Left hindlimb (tissue), 1 donor: ENCODE data around the gene PRPF40A.
A peak's percentile ranks its signal among the peaks of the same experiment; 100 is the strongest.
"Not testable (repeated sequence)": the region's sequence is repeated elsewhere in the genome, so short reads cannot be mapped to it uniquely, and the experiment has no call there.

Source experiments
- DNase-seq: peaks from one replicate; pipeline ENCODE4 v3.0.0-alpha.2; 2018

PRPF40A gene

DNA sequence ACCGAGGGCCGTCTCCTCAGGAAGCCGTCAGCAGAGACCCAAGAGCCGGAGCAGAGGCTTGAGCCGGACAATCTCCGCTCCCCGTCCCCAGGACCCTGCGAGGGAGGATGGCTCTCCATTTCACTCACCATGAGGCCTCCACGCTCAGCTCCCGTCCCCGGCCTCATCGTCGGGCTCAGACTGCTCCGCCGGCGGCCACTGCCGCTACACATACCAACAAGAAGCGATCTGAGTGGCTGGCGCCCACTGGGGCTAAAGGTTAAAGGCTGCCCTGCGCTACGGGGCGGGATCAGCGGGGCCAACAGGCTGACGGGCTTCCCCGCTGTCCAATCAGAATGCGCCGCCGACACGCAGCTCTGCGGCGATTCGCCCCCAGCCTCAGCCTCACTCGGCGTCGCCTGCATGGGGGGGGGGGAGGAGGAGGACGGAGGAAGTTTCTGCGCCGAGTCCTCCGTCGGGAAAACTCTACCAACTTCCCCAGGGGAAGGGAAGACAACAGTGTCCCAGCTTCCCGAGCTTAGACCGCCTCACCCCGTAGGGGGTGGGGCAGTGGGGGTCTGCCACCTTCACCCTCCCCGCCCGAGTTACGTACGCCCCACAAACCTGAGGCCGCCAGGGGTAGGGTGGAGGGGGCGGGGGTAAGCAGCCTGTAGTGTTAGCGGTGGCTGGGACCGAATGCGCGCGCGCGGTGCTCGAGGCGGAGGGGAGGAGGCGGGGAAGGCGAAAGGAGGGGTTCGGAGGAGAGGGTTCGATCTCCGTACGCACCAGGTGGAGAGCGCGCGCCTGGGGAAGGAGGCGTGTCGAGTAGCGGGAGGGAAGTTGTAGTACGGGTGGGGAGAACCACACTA, at the start of gene PRPF40A:
TSS of gene PRPF40A (minus strand) at position 234 of the 848 bp plus-strand sequence. CDS start at position 212, 22 bp downstream.
- peak; percentile 98 for DNase-seq

DNA sequence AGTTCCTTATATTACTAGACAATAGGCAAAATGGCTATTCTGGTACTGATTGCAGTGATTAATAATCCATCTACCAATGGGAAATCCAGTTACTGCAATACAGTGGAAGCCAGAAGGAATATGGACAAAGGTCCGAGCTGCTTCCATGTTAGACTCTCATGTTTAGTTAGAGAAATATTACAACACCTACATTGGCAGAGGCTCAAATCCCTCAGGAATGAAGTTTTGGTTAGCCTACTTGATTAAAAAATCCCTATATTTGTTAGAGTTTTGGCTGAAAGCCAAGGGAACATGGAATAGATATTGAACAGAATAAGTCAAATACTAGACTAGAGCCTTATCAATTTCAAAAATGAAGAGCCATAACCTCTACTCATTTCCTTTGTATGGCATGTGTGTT, 49.7 kb upstream of the PRPF40A start:
- no peak for DNase-seq

DNA sequence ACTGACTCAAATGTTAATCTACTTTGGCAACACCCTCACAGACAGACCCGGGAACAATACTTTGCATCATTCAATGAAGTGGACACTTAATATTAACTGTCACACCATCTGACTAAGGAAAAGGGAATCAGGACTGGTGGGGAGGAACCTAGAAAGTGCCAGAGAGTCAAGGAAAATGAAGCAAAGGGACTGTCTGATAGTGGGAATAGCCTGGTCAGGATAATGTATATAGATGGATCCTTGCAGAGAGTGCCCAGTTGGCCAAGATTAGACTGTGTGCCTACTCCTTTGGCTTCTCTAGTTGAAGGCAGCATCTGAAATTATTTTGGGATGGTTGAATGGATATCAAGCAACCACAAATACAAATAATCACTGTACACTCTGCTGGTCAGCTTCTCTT, 46.4 kb upstream of the PRPF40A start:
- DNase-seq, result no peak

DNA sequence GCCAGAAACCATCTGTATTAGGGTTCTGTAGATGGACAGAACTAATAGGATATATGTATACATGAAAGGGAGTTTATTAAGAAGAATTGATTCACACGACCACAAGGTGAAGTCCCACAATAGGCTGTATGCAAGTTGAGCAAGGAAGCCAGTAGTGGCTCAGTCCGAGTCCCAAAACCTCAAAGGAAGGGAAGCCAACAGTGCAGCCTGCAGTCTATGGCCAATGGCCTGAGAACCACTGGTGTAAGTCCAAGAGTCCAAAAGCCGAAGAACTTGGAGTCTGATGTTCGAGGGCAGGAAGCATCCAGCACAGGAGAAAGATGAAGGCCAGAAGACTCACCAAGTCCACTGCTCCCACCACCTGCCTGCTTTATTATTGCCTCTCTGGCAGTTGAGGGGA, 45.9 kb upstream of the PRPF40A start:
- DNase-seq, result not testable (repeated sequence)

DNA sequence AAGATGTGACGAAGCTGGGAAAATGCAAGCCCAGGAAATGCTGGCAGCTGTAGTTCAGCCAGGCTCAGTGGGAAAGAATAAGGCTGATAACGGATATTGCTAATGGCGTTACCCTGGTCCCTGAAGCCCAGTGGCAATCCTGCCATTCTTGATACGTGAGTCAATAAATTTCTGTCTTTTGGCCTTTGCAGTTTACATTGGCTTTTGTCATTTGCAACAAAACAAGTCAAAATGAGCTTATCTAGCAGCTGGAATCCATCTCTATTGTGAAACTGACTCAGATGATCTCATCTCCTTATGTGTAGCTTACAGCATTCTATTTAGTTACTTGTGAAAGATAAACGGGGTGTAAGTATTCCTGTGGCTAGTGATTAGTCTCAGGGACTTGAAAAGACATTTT, 44.9 kb upstream of the PRPF40A start:
- no peak for DNase-seq

DNA sequence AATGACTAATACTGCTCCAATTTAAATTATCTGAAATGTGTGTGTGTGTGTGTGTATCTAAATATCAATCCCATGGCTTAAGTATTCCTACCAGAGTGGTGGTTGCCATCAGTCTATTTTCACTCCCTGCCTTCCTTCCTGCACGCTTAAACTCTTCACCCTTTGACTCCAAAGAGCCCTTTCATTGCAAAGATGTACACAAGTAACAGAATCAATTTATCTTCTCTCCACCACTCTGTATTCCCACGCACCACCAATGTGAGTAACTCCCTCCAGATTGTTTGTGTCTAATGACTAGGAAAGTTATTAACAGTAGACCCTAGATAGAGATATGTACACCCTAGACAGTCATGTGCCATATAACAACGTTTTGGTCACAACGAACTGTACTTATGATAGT, 44.0 kb upstream of the PRPF40A start:
- DNase-seq, result no peak

DNA sequence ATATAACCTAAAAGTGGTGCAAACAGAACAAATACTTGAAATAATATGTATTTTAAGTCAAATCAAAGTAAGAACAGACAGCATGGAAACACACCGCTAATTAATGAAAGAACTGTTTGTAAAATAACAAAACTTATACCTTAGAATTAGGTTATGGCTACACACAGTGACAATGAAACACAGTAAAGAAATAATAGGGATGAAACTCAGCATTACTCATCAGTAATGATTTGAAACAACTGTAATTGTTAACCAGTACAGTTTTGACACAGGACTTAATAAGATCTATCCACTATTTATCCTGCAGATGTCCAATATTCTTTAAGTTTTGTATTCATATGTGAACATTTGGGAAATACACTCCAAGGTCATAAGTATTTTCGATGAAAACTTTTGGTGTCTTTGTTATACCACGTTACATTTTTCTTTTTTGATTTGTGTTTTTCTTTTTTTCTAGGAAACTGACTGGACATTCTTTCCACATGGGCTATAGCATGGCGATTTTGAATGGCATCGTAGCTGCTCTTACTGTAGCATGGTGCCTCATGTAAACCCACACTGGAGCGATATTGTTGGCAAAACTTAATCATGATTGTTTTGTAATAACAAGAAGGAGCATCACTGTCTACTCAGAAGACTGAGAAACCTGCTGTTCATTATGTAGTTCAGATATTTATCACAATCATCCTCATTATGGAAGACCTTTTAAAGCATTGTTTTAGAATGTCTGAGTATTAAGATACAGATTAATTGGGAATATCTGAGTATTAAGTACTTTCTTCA, 42.2 kb upstream of the PRPF40A start:
- DNase-seq, result no peak

DNA sequence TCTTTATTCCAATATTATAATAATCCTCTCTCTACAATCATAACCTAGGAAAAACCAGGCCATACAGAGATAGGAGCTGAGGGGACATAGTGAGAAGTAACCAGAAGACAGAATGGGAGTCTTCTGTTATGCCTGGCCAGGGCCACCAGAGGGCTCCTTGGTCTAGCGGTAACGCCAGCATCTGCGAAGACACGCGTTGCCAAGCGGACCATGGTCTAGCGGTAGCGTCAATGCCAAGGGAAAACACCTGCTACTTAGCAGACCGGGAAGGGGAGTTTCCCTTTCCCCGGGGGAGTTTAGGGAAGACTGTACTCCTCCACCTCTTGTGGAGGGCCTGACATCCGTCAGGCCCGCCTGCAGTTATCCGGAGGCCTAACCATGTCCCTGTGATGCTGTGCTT, 37.8 kb upstream of the PRPF40A start:
- DNase-seq, result no peak

DNA sequence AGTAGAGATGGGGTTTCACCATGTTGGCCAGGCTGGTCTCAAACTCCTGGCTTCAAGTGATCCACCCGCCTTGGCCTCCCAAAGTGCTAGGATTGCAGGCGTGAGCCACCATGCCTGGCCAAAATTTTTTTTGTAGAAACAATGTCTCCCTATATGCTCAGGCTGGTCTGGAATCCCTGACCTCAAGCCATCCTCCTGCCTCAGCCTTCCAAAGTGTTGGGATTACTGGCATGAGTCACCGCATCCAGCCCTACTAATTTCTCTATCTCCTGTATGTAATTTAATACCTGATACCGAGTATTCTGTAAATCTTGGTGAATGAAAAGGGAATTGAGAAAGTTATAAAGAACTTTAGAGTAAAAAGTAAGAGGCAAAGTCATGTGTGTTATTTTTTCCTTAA, 30.5 kb upstream of the PRPF40A start:
- DNase-seq, result not testable (repeated sequence)

DNA sequence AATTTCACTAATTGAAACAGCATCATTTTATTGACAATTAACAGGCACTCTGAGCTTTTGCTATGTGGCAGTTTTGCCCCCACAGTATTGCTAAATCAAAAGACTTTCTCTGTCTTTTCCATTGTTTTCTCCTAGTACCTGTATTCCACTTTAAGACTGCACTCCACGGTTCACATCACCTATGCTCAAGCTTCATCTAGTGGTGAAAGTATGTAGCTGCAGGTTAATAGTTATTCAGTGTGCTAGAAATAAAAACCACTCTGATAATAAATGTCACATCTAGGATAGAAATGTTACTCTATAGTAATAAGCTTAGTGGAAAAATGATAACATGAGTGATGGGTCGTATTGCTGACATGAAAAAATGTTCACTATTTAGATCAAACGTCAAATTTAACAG, 25.7 kb upstream of the PRPF40A start:
- no peak for DNase-seq

DNA sequence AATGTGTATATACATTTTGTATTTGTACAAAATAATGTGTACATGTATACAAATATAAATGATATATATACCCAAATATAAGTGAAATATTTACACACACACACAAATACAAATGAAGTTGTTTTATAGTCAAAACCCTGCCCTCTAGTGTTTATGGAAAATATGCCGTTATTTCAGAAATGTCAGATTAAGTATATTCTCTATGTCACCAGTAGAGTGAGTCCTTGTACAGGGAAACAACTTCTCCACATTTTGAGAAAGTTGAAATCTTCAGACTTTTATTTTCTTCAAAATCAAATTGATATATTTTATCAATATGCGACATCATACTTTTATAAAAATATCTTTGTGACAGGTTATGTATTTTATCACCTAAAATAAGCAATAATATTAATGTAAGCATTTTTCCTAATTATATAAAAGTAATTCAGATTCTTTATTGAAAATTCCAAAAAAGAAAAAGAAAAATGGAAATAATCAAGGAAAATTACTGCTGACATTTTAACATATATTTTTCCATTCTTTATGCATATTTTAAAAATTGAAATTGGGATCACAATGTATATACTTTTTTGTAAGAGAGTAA, 23.6 kb upstream of the PRPF40A start:
- DNase-seq, result no peak

DNA sequence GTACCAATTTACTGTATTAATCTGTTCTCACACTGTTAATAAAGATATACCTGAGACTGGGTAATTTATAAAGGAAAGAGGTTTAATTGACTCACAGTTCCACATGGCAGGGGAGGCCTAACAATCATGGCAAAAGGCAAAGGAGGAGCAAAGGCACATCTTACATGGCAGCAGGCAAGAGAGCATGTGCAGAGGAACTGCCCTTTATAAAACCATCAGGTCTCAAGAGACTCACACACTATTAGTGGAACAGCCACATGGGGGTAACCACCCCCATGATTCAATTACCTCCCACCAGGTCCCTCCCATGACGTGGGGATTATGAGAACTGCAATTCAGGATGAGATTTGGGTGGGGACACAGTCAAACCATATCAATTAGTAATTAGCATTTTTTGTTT, 22.4 kb upstream of the PRPF40A start:
- not testable (repeated sequence) for DNase-seq

DNA sequence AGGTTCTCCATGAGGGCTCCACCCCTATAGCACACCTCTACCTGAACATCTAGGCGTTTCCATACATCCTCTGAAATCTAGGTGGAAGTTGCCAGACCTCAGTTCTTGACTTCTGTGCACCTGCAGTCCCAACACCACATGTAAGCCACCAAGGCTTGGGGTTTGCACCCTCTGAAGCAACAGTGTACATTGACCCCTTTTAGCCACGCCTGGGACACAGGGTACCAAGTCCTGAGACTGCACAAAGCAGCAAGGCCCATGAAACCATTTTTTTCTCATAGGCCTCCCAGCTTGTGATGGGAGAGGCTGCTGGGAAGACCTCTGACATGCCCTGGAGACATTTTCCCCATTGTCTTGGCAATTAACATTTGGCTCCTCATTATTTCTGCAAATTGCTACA, 21.2 kb upstream of the PRPF40A start:
- DNase-seq, result no peak

DNA sequence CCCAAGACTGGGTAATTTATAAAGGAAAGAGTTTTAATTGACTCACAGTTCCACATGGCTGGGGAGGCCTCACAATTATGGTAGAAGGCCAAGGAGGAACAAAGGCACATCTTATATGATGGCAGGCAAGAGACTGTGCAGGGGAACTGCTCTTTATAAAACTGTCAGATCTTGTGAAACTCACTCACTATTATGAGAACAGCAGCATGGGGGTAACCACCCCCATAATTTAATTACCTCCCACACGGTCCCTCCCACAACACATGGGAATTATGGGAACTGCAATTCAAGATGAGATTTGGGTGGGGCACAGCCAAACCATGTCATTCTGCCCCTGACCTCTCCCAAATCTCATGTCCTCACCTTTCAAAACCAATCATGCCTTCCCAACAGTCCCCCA, 20.2 kb upstream of the PRPF40A start:
- not testable (repeated sequence) for DNase-seq

DNA sequence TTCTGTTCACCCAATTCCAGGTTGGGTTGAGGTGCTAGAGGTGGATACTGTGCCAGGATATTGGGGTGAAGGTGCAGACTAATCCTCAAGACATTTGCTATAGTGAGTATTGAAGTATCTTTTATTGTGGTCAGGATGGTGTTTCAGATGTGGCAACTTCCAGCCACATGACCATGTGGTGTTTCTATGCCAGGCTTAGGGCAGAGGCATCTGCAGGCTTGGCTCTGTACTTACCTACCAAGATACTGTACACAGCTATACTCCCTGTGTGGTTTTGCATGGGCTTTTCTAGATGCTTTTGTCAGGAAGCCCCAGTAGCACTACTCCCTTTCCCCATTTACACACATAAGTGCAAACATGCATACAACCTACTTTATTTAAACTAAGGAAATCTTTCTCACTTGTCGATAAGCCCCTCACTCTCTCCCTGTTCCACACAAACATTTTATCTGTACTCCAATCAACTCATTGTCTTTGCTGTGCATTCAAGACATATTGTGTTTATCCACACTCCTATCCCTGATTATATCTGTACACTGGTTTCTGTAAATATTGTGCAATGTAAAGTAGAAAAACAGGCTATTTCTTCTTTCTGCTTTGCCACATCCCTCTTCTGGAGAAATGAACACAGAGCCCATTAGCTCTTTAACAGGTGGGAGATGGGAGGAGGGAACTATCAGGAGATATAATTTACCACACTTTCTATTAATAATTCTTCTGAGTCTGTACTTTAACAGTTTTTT, 13.5 kb upstream of the PRPF40A start:
- DNase-seq, result no peak

DNA sequence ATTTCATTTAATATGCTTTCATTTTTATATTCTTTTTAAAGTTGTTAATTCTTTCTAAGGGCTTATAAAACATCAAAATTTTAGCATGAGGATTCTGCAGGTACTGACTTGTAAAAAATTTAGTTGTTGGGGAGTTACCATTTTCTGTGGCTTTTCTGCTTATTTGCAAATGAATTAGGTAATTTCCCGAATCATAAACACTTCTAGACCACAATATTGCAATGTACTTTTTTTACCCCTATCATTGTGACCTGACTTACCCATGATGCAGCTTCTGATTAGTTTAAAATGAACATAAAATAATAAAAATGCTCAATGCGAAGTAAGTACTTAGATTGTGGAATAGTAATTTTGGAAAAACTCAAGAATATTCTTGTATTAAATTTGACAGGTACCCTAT, 12.6 kb upstream of the PRPF40A start:
- no peak for DNase-seq

DNA sequence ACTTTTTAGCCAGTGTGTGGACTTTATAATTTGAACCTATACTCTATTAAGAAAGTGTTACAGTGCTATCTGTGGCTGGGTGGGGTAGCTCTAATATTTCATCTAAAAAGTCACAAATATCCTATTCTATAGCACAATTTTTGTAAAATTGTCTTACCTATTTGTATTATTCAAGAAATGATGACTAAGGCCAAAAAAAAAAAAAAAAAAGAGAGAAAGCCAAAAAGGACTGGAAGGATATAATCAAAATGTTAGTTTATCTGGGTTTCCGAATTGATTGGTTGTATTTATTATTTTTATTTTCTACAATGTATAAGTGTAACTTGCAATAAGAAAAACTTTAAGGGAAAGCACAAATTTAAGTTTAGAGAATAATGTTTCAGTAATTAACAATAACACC, 6.7 kb upstream of the PRPF40A start:
- no peak for DNase-seq

DNA sequence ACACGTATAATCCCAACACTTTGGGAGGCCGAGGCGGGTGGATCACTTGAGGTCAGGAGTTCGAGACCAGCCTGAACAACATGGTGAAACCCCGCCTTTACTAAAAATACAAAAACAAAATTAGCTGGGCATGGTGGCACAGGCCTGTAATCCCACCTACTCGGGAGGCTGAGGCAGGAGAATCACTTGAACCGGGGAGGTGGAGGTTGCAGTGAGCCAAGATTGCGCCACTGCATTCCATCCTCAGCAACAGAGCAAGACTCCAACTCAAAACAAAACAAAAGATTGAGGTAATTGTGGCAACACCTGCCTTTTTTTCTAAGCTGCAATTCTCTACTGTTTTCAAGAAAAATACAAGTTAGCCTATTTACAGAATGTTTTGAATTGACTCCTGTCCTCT, 5.4 kb upstream of the PRPF40A start:
- not testable (repeated sequence) for DNase-seq

DNA sequence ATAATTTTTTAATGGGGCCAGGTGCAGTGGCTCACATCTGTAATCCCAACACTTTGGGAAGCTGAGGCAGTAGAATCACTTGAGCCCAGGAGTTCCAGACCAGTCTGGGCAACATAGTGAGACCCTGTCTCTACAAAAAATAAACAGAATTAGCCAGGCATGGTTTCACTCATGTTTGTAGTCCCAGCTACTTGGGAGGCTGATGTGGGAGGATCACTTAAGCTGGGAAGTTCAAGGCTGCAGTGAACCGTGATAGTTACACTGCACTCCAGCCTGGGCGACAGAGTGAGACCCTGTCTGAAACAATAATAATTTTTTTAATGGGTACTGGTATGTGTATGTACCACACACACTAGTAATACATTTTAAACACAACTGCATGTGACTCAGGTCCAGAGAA, 3.5 kb upstream of the PRPF40A start:
- no peak for DNase-seq

DNA sequence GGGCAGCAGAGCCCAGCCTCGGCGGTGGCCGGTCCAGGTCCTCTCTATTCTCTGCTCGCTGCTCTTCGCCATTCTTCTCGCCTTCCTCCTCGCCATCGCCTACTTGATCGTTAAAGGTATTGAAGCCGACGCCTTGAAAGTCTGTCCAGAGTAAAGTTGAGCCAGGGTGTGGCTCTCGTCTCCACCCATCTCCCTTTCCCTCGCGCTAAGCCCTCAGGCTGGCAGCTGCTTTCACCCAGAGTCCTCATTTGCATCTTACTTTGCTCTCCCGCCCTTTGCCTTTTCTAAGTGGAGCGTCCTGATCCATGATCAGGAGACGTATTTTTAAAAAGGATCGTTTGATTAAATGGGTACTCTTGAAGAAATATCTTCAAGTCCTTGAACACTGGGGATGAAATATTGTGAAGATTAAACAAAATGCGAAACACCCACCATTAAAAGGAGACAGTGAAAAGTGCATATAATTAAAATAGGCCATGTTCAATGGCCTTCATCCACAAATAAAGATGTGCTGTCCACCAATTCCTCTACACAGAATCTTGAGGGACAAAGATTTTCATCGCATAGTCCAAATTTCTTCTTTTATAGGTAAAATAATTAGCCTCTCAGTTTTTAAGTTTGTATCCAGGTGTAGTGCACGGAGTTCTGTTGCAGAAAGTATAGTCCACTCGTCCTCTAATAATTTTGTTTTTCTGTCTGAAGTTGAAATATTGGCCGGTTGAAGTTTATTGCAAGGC, 1.8 kb upstream of the PRPF40A start:
- no peak for DNase-seq

DNA sequence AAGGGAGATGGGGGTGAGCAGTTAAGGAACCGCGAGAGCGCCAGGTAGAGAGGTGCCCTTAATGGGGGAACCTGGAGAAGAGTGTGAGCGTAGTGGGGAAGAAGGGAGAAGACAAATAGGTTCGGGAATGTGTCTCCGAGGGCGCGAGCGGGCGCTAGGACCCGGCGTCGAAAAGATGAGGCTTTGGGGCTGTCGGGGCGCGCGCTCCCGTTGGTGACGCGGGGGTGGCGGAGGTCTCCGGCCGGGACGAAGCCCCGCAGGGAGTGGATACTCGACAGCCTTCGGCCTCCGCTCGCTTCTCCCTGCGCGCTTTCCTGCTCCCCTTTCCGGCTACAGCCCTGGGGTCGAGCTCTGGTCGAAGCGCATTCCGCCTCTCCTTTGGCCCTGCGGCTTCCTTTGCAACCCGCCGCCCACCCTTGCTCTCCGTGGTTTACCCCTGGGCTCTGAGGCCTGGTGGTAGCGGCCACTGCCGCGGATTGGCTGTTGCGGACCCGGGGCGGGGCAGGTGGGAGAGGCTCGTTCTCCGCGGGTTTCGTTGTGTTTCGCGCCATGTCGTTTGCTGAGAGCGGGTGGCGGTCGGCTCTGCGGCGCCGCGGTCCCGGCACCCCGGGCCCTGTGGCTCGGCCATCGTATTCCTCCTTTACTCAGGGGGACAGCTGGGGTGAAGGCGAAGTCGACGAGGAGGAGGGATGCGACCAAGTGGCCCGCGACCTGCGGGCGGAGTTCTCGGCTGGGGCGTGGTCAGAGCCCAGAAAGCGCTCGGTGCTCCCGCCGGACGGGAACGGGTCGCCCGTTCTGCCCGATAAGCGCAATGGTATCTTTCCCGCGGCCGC, 1.0 kb upstream of the PRPF40A start, which contains the start of gene ARL6IP6:
TSS of gene ARL6IP6 (plus strand) at position 545 of the 833 bp plus-strand sequence. CDS start at position 550, 5 bp downstream.
- peak; percentile 96 for DNase-seq
